Loucy (cell line): ENCODE data around the gene SDF2L1.

Experiments
- CTCF ChIP-seq: fragments of 200-600 bp; sonication (generic); conservative IDR thresholded peaks from 2 replicates; pipeline ENCODE4 v1.5.1; 2014; ENCODE audit warnings: mild to moderate bottlenecking, antibody characterized with exemption, low read length
- EZH2phosphoT487 ChIP-seq: fragments of 200-600 bp; IDR thresholded peaks from 2 replicates; pipeline ENCODE4 v1.6.1; 2018; ENCODE audit warnings: antibody characterized with exemption, mild to moderate bottlenecking, moderate library complexity, borderline replicate concordance

GRCh38 chr22:21621025-21621424, 21.1 kb upstream of the SDF2L1 start:
- TF ChIP-seq CTCF: no peak
- TF ChIP-seq EZH2phosphoT487: no peak
